GM12891 (cell line): ENCODE measurements around the gene PPARG.

Experiments used
- PAX5 ChIP-seq: IDR thresholded peaks from 2 replicates; pipeline ENCODE4 v1.6.1; 2011; ENCODE audit warnings: low read length, moderate library complexity, mild to moderate bottlenecking; ENCODE audit not compliant: insufficient read depth, severe bottlenecking
- POLR2A ChIP-seq: IDR thresholded peaks from 2 replicates; pipeline ENCODE4 v1.6.1; 2011; ENCODE audit warnings: low read depth, low read length, control low read depth
- POLR2AphosphoS5 ChIP-seq: IDR thresholded peaks from 2 replicates; pipeline ENCODE4 v1.6.1; 2011; ENCODE audit warnings: low read depth, low read length, control low read depth
- POU2F2 ChIP-seq: IDR thresholded peaks from 2 replicates; pipeline ENCODE4 v1.6.1; 2011; ENCODE audit warnings: low read depth, mild to moderate bottlenecking, control low read depth, low read length, moderate library complexity
- TAF1 ChIP-seq: IDR thresholded peaks from 2 replicates; pipeline ENCODE4 v1.6.1; 2011; ENCODE audit warnings: low read depth, low read length, control low read depth

DNA sequence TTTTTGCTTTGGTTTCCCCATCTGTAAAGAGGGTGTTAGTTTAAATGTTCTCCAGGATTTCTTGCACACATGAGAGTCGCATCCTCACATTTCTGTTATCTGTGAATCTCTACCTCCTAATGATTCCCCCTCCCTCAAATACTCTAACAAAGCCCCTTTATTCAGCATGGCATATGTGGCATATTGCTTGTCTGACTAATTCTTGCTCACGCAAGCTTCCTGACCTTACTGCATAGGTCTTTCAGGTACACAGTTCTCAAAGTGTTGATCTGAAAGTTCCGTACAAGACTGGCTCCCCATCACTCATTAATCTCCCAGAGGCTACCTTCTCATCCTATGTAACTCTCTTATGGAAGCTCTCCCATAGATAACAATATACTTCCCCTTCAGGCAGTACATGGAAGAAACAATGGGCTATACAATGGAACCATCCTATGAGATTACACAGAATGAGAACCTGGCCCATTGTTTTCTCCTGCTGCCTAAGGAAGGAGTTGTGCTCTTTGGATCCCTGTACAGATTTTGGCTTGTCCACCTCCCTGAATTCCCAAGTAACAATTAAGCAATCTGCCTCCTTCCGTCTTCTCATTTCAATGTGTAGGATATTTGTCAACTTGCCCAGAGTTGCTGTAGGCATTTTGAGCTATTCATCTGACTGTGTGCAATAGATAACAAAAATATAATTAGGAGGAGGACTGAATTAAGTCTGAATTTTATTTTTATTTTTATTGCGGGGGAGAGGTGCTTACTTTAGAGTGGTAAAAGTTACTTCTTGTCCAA, 51.0 kb downstream of the PPARG start:
- no peak for TF ChIP-seq POLR2A
- no peak for TF ChIP-seq TAF1
- no peak for TF ChIP-seq POU2F2
- TF ChIP-seq POLR2AphosphoS5 = no peak
- TF ChIP-seq PAX5 = no peak
